GM21576 (cell line): ENCODE results near the gene MTMR3.
"Not testable (repeated sequence)": the region's sequence is repeated elsewhere in the genome, so short reads cannot be mapped to it uniquely, and the experiment has no call there.

Experiments
- ATAC-seq: cut with Tn5 transposase; IDR thresholded peaks from one replicate; pipeline ENCODE4 v1.9.1; 2021; ENCODE audit warnings: mild to moderate bottlenecking, moderate library complexity; ENCODE audit not compliant: unreplicated experiment

The MTMR3 gene

DNA sequence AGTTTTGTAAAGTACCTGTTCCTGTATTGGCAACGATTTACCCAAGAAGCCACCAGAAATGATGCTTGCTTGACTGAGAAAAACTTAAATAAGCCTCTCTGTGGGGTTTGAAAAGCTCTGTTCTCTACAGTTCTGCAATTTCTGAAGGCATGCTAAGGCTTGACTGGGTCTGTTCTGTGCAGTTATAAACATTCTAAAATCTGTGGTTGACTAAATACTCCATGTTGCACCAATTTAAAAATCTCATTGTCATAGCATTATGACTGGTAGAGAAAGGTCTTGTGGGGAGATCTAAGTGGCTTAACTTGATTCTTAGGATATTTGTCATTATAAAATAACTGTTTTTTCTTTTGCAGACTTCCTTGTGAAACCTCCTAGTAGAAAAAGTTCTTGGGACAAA is 73.7 kb downstream of the MTMR3 start:
- no peak for ATAC-seq

DNA sequence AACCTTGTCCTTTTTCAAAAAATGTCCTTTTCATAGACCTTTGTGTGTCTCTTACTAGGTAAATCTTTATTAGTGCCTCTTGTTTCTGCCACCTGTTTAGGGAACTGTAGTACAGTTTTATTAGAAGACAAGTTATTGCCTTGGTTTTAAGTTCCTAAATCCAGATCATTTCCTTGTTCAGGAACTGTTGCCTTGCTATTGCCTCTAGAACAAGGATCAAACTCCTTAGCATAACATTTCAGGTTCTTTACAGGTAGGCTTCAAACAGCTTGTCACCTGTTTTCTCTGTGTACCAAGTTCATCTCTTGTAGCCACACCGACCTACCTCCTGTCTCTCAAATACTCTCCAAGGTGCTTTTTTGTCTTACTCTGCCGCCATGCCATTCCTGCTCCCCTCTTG is 75.2 kb downstream of the MTMR3 start:
- ATAC-seq: no peak

- no peak for ATAC-seq
These were observed 81.8 kb downstream of the MTMR3 start for GRCh38 chr22:29964776-29965175.

DNA sequence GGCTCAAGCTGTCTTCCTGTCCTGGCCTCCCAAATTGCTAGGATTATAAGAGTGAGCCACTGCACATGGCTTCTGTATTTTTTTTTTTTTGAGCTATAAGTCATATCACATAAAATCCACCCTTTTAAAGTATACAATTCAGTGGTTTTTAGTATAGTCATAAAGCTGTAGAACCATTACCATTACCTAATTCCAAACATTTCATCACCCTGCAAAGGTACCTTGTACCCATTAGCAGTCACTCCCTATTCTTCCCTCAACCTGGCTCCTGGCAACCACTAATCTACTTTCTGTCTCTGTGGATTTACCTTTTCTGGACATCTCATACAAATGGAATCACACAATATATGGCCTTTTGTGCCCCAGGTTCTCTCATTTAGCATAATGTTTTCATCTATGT is 84.5 kb downstream of the MTMR3 start:
- no peak for ATAC-seq

GRCh38 chr22:29971607-29972006 is 88.6 kb downstream of the MTMR3 start:
- ATAC-seq: no peak

DNA sequence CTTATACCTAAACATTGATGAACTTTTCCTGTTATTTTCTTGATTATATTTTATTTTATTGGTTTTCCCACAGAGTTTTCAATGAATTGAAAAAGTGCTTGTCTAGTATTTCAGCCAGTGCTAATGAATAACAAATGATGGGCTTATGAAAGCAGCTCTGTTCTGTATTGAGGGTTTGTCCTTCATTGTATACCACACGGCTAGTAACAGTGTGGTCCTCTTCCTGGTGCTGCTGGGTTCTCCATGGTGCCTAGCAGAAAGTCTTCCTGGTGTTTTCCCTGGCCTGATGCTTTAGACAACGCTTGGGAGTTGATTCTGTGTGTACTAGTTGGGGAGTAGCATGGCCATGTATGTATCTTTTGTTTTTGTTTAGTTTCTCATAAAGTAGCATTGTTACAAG is 89.1 kb downstream of the MTMR3 start:
- no peak for ATAC-seq

- no peak for ATAC-seq
These were observed 90.3 kb downstream of the MTMR3 start for GRCh38 chr22:29973269-29973668.

- ATAC-seq: not testable (repeated sequence)
These were observed 90.7 kb downstream of the MTMR3 start for GRCh38 chr22:29973680-29974079.

- ATAC-seq: no peak
These were observed 92.5 kb downstream of the MTMR3 start for GRCh38 chr22:29975494-29975893.

DNA sequence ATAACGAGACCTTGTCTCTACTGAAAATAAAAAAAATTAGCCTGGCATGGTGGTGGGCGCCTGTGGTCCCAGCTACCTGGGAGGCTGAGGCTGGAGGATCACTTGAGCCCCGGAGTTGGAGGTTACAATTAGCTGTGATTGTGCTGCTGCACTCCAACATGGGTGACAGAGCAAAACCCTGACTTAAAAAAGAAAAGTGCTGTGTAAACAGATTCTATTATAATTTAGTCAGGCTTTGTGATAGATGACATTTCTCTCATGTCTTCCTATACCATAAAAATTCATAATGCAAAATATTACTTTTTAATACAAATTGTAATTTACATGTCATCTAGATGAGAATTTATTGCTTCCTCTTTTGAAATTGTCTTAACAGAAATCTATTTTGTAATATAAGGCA is 94.1 kb downstream of the MTMR3 start:
- no peak for ATAC-seq

- ATAC-seq: peak; percentile 47
These were observed 96.9 kb downstream of the MTMR3 start for GRCh38 chr22:29979777-29980321.

- ATAC-seq: no peak
These were observed 100.4 kb downstream of the MTMR3 start for GRCh38 chr22:29983296-29983917.

DNA sequence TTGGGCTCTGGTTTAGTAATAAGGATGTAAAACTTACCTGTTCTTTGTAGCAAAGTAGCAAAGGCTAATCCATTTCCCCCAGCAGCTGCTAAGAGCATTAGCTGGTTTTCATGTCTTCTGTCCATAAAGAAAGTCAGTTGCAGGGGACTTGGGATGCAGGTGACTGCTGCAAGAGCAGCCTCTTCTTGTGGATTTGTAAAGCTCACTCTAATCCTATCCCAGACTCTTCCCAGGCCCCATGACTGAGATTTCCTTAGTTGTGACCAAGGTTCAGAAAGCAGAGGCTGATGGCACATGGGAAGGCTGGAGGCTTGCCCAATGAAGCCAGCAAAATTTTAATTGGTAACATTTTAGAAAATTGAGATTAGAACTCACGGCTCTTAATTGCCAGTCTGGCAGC is 102.9 kb downstream of the MTMR3 start:
- no peak for ATAC-seq

DNA sequence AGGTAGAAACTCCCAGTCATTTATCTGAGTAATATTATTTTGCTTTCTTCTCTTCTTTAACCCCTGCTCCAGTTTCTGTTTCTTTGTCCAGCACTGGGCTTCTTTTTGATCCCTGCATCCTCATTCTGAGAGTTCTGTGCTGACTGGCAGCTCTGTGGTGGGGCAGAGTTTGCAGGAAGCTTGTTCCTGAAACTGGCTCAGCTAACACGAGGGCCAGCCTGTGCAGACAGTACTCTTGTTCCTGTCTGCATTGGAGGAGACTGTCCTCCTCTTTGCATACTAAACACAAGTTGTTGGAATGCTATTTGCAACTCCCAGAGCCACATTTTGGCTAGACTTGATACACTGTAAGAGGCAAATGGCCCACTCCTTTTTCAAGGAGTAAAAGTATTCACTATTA is 104.2 kb downstream of the MTMR3 start:
- ATAC-seq: no peak

DNA sequence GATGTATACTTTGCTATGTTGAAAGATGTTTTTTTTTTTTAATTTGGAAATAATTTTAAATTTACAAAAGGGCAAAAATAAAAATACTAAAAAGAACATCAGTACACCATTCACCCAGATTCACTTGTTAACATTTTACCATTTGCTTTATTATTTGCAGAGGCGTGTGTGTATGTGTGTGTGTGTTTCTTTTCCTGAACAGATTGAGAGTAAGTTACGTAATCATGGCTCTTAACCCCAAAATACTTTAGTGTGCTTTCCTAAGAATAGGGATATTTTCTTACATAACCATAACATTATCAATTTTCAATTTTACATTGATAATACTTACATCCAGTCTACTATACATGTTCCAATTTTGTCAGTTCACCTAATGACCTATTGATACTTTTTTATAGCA is 105.7 kb downstream of the MTMR3 start:
- ATAC-seq: no peak

DNA sequence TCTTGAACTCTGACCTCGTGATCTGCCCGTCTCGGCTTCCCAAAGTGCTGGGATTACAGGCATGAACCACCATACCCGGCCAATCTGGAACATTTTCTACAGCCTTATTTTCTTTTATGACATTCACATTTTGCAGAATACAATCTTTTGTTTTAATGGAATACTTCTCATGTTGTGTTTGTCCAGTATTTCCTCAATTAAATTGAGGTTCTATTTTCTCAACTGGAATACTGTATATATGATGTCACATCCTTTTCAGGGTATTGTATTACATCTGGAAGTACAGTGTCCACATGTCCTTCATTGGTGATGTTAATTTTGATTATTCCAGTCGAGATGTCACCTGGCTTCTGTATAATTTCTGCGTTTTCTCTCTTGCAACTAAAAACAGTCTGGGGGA is 106.5 kb downstream of the MTMR3 start:
- no peak for ATAC-seq

- ATAC-seq: no peak
These were observed 109.6 kb downstream of the MTMR3 start for GRCh38 chr22:29992341-29993275.

GRCh38 chr22:29994027-29994715 is 111.2 kb downstream of the MTMR3 start:
- no peak for ATAC-seq

DNA sequence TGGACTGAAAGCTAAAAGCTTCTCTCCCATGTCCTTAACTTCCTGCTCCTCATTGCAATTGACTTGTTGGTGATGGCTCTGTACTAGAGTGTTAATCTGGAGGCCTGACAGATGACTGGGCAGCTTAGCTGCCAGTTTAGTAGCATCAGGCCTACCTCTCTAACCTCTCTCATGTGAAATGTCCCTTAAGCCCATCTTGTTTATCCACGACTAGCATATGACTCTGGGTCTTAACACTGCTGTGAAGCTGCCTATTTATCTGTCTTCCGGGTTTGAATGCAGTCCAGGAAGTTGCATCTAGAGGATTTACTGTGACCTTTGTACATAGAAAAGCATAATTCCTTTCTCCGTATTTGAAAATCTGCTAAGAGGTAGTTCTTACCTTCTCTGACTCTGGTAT is 112.0 kb downstream of the MTMR3 start:
- ATAC-seq: no peak

DNA sequence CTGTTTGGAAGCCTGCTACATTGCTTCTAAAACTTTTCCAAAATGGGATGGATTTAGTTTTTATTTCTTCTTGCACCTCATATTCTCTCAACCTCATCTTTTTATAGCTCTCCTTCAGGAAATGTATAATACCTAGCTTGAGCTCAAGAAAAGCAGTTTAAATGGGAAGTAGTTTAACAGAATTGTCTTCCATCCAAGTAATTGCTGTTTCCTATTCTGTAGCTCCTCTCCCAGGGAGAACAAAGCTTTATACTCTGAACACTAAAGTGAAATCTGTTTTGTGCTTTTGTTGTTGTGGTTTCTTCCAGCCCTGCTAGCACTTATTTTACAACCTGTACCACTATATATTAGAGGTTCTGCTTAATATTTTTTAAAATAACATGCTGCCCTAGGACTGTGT is 114.1 kb downstream of the MTMR3 start:
- no peak for ATAC-seq

DNA sequence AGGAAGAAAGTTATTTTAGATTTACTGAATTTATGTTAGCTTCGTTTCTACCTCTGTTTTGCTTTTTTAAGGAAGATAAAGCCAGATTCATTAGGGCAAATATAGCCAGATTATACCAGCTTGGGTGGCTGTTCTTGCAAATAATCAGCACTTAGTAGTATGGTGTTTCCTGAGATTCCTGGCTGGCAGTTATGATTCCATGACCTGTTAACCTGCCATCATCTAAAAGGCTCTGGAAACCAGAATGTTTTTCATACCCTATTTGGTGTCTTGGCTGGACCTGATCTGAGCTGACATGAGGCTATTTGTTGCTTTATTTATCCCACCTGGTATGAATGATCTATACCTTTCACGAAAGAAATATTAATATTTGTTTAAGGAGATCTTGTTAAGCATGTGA is 114.5 kb downstream of the MTMR3 start:
- ATAC-seq: no peak
